Measurements from ENCODE around the gene PPP1R18.

The PPP1R18 gene

GRCh38 chr6:30643656-30644055, 42.8 kb downstream of the PPP1R18 start:
- peak in 1 of 10 donors; percentile 9 for DNase-seq
- intact Hi-C loops (cut with DNase I) = no loop called here

- intact Hi-C loops (cut with DNase I) = no loop called here
- no peak for DNase-seq
These were observed 45.4 kb downstream of the PPP1R18 start for GRCh38 chr6:30641048-30641447.

- intact Hi-C loops (cut with DNase I) = no loop called here
These were observed 46.0 kb downstream of the PPP1R18 start for GRCh38 chr6:30640481-30640880.

GRCh38 chr6:30635834-30636233, 50.6 kb downstream of the PPP1R18 start:
- no peak for DNase-seq
- intact Hi-C loops (cut with DNase I) = no loop called here

More at GRCh38 chr6:30640481-30640880, 46.0 kb downstream of the PPP1R18 start:
- DNase-seq = no peak

GRCh38 chr6:30626484-30627366, 59.7 kb downstream of the PPP1R18 start, which contains the start of gene ATAT1:
ATAT1 (plus strand) TSS chr6:30626874.
- peak; percentile 89 to 99 (median 94) for DNase-seq
- intact Hi-C loops (cut with DNase I) = no loop called here

Measured in posterior cingulate gyrus (tissue), 11 donors.